ENCODE data around the gene SUOX.
"Not testable (repeated sequence)": the region's sequence is repeated elsewhere in the genome, so short reads cannot be mapped to it uniquely, and the experiment has no call there.

Gene SUOX

GRCh38 chr12:55985341-55985740 is 11.7 kb upstream of the SUOX start:
- no peak for DNase-seq (ENCODE audit: insufficient read length)
- TF ChIP-seq POLR2A (IDR thresholded peaks at IDR 0.05; ENCODE audit: low read depth, low read length), result no peak
- no peak for TF ChIP-seq TAF1 (IDR thresholded peaks at IDR 0.05; ENCODE audit: borderline replicate concordance, low read depth, low read length)
- no peak for FAIRE-seq

DNA sequence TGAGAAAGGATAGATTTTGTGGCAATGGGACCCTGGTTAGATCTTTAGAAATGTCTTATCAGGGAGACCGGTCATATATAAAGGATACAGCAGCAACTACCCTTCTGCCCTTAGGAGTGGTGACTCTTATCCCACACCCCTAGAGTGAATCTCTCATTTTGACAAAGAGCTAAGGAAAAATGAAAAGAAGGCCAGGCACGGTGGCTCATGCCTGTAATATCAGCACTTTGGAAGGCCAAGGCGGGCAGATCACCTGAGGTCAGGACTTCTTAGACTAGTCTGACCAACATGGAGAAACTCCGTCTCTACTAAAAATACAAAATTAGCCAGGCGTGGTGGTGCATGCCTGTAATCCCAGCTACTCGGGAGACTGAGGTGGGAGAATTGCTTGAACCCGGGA is 11.1 kb upstream of the SUOX start:
- FAIRE-seq; DNase-seq (ENCODE audit: insufficient read length): not testable (repeated sequence)

DNA sequence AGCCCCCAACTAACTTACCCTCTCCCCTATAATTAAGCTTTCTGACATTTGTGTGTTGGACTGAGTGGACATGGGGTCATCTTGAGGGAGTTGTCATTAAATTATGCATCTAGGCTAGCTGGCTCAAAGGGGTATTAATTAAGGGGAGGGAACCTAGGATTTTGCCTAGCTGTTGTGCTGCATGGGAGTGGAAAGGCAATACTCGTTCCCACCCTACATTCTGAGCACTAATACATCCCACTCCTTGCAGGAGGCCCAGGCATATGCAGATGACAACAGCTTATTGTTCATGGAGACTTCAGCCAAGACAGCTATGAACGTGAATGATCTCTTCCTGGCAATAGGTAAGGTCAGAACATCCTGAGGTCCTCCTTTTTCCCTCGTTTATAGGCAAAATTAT is 6.0 kb upstream of the SUOX start:
- TF ChIP-seq TAF1 (IDR thresholded peaks at IDR 0.05; ENCODE audit: borderline replicate concordance, low read depth, low read length), result no peak
- TF ChIP-seq POLR2AphosphoS5 (IDR thresholded peaks at IDR 0.05; ENCODE audit: low read depth, low read length), result no peak
- TF ChIP-seq POLR2A (IDR thresholded peaks at IDR 0.05; ENCODE audit: low read depth, low read length), result no peak
- no peak for DNase-seq (ENCODE audit: insufficient read length)
- FAIRE-seq, result no peak

DNA sequence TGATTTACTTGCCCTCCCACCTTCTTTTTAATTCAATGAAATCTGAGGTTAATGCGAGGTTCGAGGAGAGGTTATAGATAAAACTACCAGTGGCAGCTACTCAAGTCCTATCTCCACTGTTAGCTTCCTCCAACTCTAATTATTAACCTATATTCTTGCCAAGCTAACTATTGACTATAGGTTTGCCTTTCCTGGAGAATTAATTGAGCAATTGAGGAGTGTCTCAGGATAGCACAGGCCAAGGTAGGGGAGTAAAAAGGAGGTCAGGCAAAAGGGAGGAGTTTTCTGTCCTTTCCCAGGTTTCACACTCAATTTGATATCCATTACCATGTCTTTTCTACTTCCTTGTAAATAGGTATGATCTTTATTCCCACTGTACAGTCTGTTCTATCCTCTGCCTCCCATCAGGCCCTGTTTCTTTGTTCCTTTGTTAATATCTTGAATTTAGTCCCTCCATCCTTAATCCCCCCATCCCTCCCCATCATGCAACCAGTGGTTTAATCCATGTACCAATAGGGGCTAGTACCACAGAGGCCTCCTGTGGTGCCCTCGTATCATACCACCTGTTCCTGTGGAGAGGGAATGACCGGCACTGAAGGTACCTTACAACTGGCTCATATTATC is 3.7 kb upstream of the SUOX start:
- DNase-seq (ENCODE audit: insufficient read length) (no peak), FAIRE-seq (no peak)
- no peak for TF ChIP-seq POLR2A (IDR thresholded peaks at IDR 0.05; ENCODE audit: low read depth, low read length)
- TF ChIP-seq TAF1 (IDR thresholded peaks at IDR 0.05; ENCODE audit: borderline replicate concordance, low read depth, low read length), result no peak
- TF ChIP-seq POLR2AphosphoS5 (IDR thresholded peaks at IDR 0.05; ENCODE audit: low read depth, low read length), result no peak

DNA sequence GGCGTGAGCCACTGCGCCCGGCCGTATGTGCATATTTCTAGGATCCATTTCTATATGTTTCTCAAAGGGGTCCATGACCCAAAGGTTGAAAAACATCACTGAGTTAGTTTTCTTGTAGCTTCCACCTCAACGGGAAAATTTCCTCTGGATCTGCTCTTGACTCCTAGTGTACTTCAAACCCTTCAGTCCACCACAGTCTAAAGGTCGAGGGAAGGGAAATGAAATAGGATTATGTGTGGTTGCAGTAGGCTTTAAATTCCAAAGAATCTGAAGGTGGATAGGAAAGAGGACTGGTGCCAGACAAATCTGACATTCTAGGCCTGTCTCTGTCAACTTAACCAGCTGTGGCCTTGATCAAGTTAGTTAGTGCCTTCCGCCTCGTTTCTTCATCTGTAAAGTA is 1.7 kb upstream of the SUOX start:
- FAIRE-seq (no peak), DNase-seq (ENCODE audit: insufficient read length) (no peak)
- no peak for TF ChIP-seq TAF1 (IDR thresholded peaks at IDR 0.05; ENCODE audit: borderline replicate concordance, low read depth, low read length)
- TF ChIP-seq POLR2AphosphoS5 (IDR thresholded peaks at IDR 0.05; ENCODE audit: low read depth, low read length), result no peak
- no peak for TF ChIP-seq POLR2A (IDR thresholded peaks at IDR 0.05; ENCODE audit: low read depth, low read length)

- peak; percentile 36 for DNase-seq (ENCODE audit: insufficient read length)
- TF ChIP-seq POLR2AphosphoS5 (IDR thresholded peaks at IDR 0.05; ENCODE audit: low read depth, low read length), result no peak
- TF ChIP-seq TAF1 (IDR thresholded peaks at IDR 0.05; ENCODE audit: borderline replicate concordance, low read depth, low read length), result no peak
- TF ChIP-seq POLR2A (IDR thresholded peaks at IDR 0.05; ENCODE audit: low read depth, low read length), result no peak
- peak; percentile 86 for FAIRE-seq
Observed at GRCh38 chr12:55996201-55996714, 818 bp upstream of the SUOX start.

DNA sequence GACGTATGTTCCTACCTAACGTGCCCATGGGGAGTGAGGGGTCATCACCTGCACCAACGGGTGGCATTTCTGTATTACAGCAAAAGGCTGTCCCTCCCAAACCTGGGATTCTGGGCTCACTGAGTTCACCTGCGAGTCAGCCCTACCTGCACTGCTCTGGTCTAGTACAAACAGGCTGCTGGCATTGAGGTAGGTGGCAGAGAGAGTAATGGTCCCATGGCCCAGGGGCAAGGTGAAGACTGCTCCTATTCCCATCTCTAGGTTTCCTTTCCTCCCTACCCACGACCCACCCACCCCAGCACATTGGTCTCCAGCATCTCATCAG is 421 bp downstream of the SUOX start:
- TF ChIP-seq TAF1 (IDR thresholded peaks at IDR 0.05; ENCODE audit: borderline replicate concordance, low read depth, low read length), result no peak
- no peak for TF ChIP-seq POLR2A (IDR thresholded peaks at IDR 0.05; ENCODE audit: low read depth, low read length)
- TF ChIP-seq POLR2AphosphoS5 (IDR thresholded peaks at IDR 0.05; ENCODE audit: low read depth, low read length), result no peak
- no peak for FAIRE-seq
- no peak for DNase-seq (ENCODE audit: insufficient read length)

GRCh38 chr12:55999522-55999921 is 2.4 kb downstream of the SUOX start:
- not testable (repeated sequence) for DNase-seq (ENCODE audit: insufficient read length); FAIRE-seq

GRCh38 chr12:55999999-56000540 is 3.0 kb downstream of the SUOX start:
- not testable (repeated sequence) for FAIRE-seq

GRCh38 chr12:56001487-56002100 is 4.5 kb downstream of the SUOX start:
- TF ChIP-seq POLR2AphosphoS5 (IDR thresholded peaks at IDR 0.05; ENCODE audit: low read depth, low read length) (no peak), POLR2A (IDR thresholded peaks at IDR 0.05; ENCODE audit: low read depth, low read length) (no peak), TAF1 (IDR thresholded peaks at IDR 0.05; ENCODE audit: borderline replicate concordance, low read depth, low read length) (no peak)
- FAIRE-seq, result no peak
- DNase-seq (ENCODE audit: insufficient read length), result no peak

More at GRCh38 chr12:55999999-56000540, 3.0 kb downstream of the SUOX start:
- not testable (repeated sequence) for DNase-seq (ENCODE audit: insufficient read length)

GRCh38 chr12:56003376-56003775 is 6.3 kb downstream of the SUOX start:
- not testable (repeated sequence) for DNase-seq (ENCODE audit: insufficient read length); FAIRE-seq

DNA sequence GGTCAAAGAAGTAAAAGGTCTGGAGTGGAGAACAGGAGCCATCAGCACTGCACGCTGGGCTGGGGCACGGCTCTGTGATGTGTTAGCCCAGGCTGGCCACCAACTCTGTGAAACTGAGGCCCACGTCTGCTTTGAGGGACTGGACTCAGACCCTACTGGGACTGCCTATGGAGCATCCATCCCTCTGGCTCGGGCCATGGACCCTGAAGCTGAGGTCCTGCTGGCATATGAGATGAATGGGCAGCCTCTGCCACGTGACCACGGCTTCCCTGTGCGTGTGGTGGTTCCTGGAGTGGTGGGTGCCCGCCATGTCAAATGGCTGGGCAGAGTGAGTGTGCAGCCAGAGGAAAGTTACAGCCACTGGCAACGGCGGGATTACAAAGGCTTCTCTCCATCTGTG is 7.1 kb downstream of the SUOX start:
- FAIRE-seq (no peak), DNase-seq (ENCODE audit: insufficient read length) (no peak)
- no peak for TF ChIP-seq TAF1 (IDR thresholded peaks at IDR 0.05; ENCODE audit: borderline replicate concordance, low read depth, low read length)
- TF ChIP-seq POLR2AphosphoS5 (IDR thresholded peaks at IDR 0.05; ENCODE audit: low read depth, low read length), result no peak
- TF ChIP-seq POLR2A (IDR thresholded peaks at IDR 0.05; ENCODE audit: low read depth, low read length), result no peak

All from GM12892 (cell line).